PC-9 (cell line): ENCODE results near the gene AGXT. TPM values are rescaled to one million over a fixed set of nuclear protein-coding genes. Genes with fewer than 3 reads are reported as not detected.
A peak's percentile ranks its signal among the peaks of the same experiment; 100 is the strongest.

Experiments
- BruUV-seq: library from RNA; stranded (reverse); fragments of 400-500 nt; replicated peaks from 2 replicates; lab custom pipeline; 2021; lab: Mats Ljungman, UMichigan
- CTCF ChIA-PET: fragments of 300-600 bp; sonication (Branson Sonifier 250); formaldehyde crosslinking; loops from one replicate; lab custom pipeline; 2022; ENCODE audit warnings: antibody characterized with exemption; lab: Charles Lee
- POLR2A ChIA-PET: fragments of 300-600 bp; sonication (Branson Sonifier 250); formaldehyde crosslinking; loops from one replicate; lab custom pipeline; 2022; ENCODE audit warnings: antibody characterized with exemption; ENCODE audit not compliant: unreplicated experiment; lab: Charles Lee
- DNase-seq, 2 experiments: peaks; one replicate each; pipeline versions ENCODE4 v3.0.0 to v3.0.0-alpha.2; 2015 to 2022; ENCODE audit warnings: mixed read lengths in 1 of 2
- H2AFZ ChIP-seq: fragments of 200-600 bp; sonication (generic); 2 replicates; pipeline ENCODE4 v1.8.1; 2017; ENCODE audit warnings: antibody characterized with exemption
- H3F3A ChIP-seq: fragments of 200-600 bp; sonication (generic); 2 replicates; pipeline ENCODE4 v1.8.1; 2017; ENCODE audit warnings: antibody characterized with exemption, mild to moderate bottlenecking, low read depth; ENCODE audit not compliant: insufficient read depth
- H3K27ac ChIP-seq: fragments of 200-600 bp; sonication (generic); 2 replicates; pipeline ENCODE4 v1.6.1; 2016; ENCODE audit warnings: mixed run types
- H3K27me3 ChIP-seq: fragments of 200-600 bp; sonication (generic); 2 replicates; pipeline ENCODE4 v1.6.1; 2016; ENCODE audit warnings: low read depth, mixed run types; ENCODE audit not compliant: insufficient read depth
- H3K36me3 ChIP-seq: fragments of 200-600 bp; sonication (generic); 2 replicates; pipeline ENCODE4 v1.6.1; 2016; ENCODE audit warnings: low read depth, mixed run types
- H3K4me1 ChIP-seq: fragments of 200-600 bp; sonication (generic); replicated peaks from 2 replicates; pipeline ENCODE4 v1.6.1; 2016; ENCODE audit warnings: mixed run types; ENCODE audit not compliant: insufficient read depth
- H3K4me2 ChIP-seq: fragments of 200-600 bp; sonication (generic); 2 replicates; pipeline ENCODE4 v1.6.1; 2017; ENCODE audit warnings: mixed run types
- H3K4me3 ChIP-seq: fragments of 200-600 bp; sonication (generic); 2 replicates; pipeline ENCODE4 v1.6.1; 2016; ENCODE audit warnings: mixed run types
- H3K79me2 ChIP-seq: fragments of 200-600 bp; sonication (generic); 2 replicates; pipeline ENCODE4 v1.6.1; 2017; ENCODE audit warnings: low read depth, mixed run types
- H3K9me2 ChIP-seq: fragments of 200-600 bp; sonication (generic); 2 replicates; pipeline ENCODE4 v1.8.1; 2017; ENCODE audit warnings: mild to moderate bottlenecking; ENCODE audit not compliant: insufficient read depth
- H3K9me3 ChIP-seq: fragments of 200-600 bp; sonication (generic); 2 replicates; pipeline ENCODE4 v1.8.1; 2016; ENCODE audit warnings: low read depth; ENCODE audit not compliant: insufficient read depth
- H4K20me1 ChIP-seq: fragments of 200-600 bp; sonication (generic); 2 replicates; pipeline ENCODE4 v1.8.1; 2017; ENCODE audit not compliant: insufficient read depth
- CTCF ChIP-seq: fragments of 200-600 bp; sonication (generic); conservative IDR thresholded peaks from 2 replicates; pipeline ENCODE4 v1.6.1; 2017; ENCODE audit warnings: mixed run types, antibody characterized with exemption, mild to moderate bottlenecking, moderate library complexity
- EZH2 ChIP-seq: fragments of 200-600 bp; sonication (generic); IDR thresholded peaks from 2 replicates; pipeline ENCODE4 v1.8.0; 2017; ENCODE audit warnings: antibody characterized with exemption, low read depth
- intact Hi-C: fragments of 100-400 bp; cut with micrococcal nuclease; formaldehyde crosslinking; loops from one replicate; pipeline ENCODE4 v1.10.0; 2022; ENCODE audit not compliant: unreplicated experiment
- total RNA-seq: library from RNA; stranded (reverse); gene quantifications from 2 replicates; pipeline ENCODE4 v1.2.3, GENCODE V29; 2021

The AGXT gene
- total RNA-seq, 1 experiment from 2014 or later, result not detected

- DNase-seq, result peak; percentile 89 to 96
- intact Hi-C loops, result no loop called here
- TF ChIP-seq EZH2 (no peak), CTCF (no peak)
- CTCF ChIA-PET, result no interaction called here
- H4K20me1 ChIP-seq, result no peaks in the 10 kb centered on the region; the same call in 1 of the 2 replicates
- H3K27me3 ChIP-seq, result peaks cover 79% of the 10 kb centered on the region
- H3K4me1 ChIP-seq, result 0 out of 2 replicates have a peak, but pooled peaks cover 6% of the 10 kb centered on the region
- BruUV-seq, result no TSS peak
- no peaks in the 10 kb centered on the region for H3K36me3 ChIP-seq
- H2AFZ ChIP-seq, result no peak overlapping the region
- POLR2A ChIA-PET, result no interaction called here
- peaks cover 14% of the 10 kb centered on the region; the same call in 1 of the 2 replicates for H3F3A ChIP-seq
- no peak overlapping the region for H3K27ac ChIP-seq
- peak overlapping the region; percentile 63 for H3K4me2 ChIP-seq
- no peaks in the 10 kb centered on the region for H3K9me3 ChIP-seq
- no peaks in the 10 kb centered on the region for H3K9me2 ChIP-seq
- H3K79me2 ChIP-seq, result no peaks in the 10 kb centered on the region
- no peak overlapping the region; the same call in 1 of the 2 replicates for H3K4me3 ChIP-seq
These were observed 36.4 kb upstream of the AGXT start for GRCh38 chr2:240832205-240832727.

GRCh38 chr2:240832921-240833494 lies 35.6 kb upstream of the AGXT start:
- no peak overlapping the region for H3K4me3 ChIP-seq

GRCh38 chr2:240833724-240834285 lies 34.8 kb upstream of the AGXT start:
- no peak overlapping the region for H3K4me3 ChIP-seq
- H3K27me3 ChIP-seq, result peaks cover 78% of the 10 kb centered on the region
- BruUV-seq, result no TSS peak
- no peaks in the 10 kb centered on the region for H3K79me2 ChIP-seq
- ChIA-PET POLR2A (interaction anchor here (0.7 kb wide), 1 partner anchor 374 kb away, joined by 3 read pairs; no protein-coding TSS in a partner anchor), CTCF (no interaction called here)
- H3K4me2 ChIP-seq, result no peak overlapping the region
- H3K36me3 ChIP-seq, result no peaks in the 10 kb centered on the region
- no peak overlapping the region for H2AFZ ChIP-seq
- intact Hi-C loops, result no loop called here
- 0 out of 2 replicates have a peak, but pooled peaks cover 6% of the 10 kb centered on the region for H3K4me1 ChIP-seq
- TF ChIP-seq EZH2, result no peak
- TF ChIP-seq CTCF, result no peak
- H3K9me3 ChIP-seq, result no peaks in the 10 kb centered on the region
- no peaks in the 10 kb centered on the region; the same call in 1 of the 2 replicates for H4K20me1 ChIP-seq
- peaks cover 14% of the 10 kb centered on the region; the same call in 1 of the 2 replicates for H3F3A ChIP-seq
- H3K9me2 ChIP-seq, result no peaks in the 10 kb centered on the region
- no peak overlapping the region for H3K27ac ChIP-seq
- DNase-seq, result no peak

More at GRCh38 chr2:240832921-240833494, 35.6 kb upstream of the AGXT start:
- DNase-seq, result no peak
- ChIA-PET POLR2A (no interaction called here), CTCF (no interaction called here)
- Histone ChIP-seq H4K20me1 (no peaks in the 10 kb centered on the region; the same call in 1 of the 2 replicates), H3K9me2 (no peaks in the 10 kb centered on the region), H3K9me3 (no peaks in the 10 kb centered on the region), H3K79me2 (no peaks in the 10 kb centered on the region), H3K4me2 (no peak overlapping the region), H3K4me1 (0 out of 2 replicates have a peak, but pooled peaks cover 6% of the 10 kb centered on the region), H2AFZ (no peak overlapping the region), H3K27me3 (peaks cover 79% of the 10 kb centered on the region), H3K27ac (no peak overlapping the region), H3K36me3 (no peaks in the 10 kb centered on the region), H3F3A (peaks cover 14% of the 10 kb centered on the region; the same call in 1 of the 2 replicates)
- BruUV-seq, result no TSS peak
- TF ChIP-seq EZH2 (no peak), CTCF (no peak)
- intact Hi-C loops, result no loop called here
